AG08396 (cell line): Measurements from ENCODE around the gene TRAPPC4.
"Not testable (repeated sequence)": the region's sequence is repeated elsewhere in the genome, so short reads cannot be mapped to it uniquely, and the experiment has no call there.

Source experiments
- DNase-seq: peaks from one replicate; pipeline ENCODE4 v3.0.0; 2012; ENCODE audit warnings: low spot score, mixed read lengths

TRAPPC4 gene

GRCh38 chr11:119014209-119014924, 4.2 kb upstream of the TRAPPC4 start:
- DNase-seq: no peak

DNA sequence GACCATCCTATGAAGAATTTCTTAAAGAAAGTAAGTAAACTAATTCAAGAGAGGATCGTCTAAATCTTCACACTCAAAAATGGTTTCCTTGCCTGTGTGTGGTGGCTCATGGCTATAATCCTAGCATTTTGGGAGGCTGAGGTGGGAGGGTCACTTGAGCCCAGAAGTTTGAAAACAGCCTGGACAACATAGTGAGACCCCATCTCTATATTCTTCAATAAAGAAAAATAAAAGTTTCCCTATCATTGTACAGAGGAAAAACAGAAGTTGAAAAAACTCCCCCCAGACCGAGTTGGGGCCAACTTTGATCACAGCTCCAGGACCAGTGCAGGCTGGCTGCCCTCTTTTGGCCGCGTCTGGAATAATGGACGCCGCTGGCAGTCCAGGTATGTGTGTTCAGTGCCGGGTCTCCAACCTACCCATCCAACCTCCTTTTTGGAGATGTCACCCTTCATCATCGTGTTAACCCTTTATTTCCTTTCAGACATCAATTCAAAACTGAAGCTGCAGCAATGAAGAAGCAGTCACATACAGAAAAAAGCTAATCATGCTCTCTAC, 3.4 kb upstream of the TRAPPC4 start:
- DNase-seq: no peak

- DNase-seq: no peak
These were observed 2.2 kb upstream of the TRAPPC4 start for GRCh38 chr11:119016216-119017009.

DNA sequence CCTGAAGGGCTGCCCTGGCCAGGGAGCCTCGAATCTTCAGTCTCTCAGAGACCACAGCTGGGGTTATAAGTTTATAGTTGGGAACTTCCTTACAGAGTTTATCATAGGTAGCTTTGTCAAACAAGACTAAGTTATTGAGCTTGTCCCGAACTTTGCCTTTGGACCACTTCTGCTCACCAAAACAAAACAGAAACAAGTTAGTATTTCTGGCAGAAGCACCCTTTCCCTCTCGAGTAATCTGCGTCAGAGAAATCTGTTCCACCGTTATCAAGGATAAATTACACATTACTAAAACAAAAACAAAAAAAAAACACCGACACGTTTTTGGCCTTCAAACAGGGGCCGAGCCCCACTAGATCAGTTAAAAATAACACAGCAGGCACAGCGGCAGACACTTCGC, 1.2 kb upstream of the TRAPPC4 start:
- not testable (repeated sequence) for DNase-seq

DNA sequence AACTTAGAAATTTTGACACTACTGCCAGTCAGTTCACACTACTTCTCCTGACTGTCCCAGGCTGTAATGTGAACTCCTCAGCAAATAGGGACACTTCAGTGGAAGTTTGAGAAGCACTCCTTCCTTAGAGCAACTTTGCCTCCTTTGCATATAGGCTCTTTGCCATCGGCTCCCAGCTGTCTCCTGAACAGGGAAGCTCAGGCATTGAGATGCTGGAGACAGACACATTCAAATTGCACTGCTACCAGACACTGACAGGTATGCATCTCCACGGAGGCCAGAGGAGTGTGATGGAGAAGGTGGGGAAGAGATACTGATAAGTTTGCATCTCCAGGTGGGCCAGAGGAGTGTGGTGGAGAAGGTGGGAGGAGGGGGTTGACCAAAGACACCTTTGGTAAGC, 1.4 kb downstream of the TRAPPC4 start:
- DNase-seq: peak; percentile 6

DNA sequence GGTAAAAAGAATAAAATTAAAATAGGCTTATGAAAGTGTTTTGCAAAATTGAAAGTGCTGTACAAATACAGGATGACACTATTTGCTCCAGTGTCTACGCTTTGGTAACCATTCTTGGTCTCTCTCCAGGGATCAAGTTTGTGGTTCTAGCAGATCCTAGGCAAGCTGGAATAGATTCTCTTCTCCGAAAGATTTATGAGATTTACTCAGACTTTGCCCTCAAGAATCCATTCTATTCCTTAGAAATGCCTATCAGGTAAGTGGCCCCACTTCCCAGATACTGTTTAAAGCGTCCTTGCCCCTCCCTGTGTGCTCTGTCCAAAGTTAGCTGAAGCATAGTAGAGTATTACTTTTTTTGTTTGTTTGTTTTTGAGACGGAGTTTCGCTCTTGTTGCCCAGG, 3.1 kb downstream of the TRAPPC4 start:
- DNase-seq: no peak

DNA sequence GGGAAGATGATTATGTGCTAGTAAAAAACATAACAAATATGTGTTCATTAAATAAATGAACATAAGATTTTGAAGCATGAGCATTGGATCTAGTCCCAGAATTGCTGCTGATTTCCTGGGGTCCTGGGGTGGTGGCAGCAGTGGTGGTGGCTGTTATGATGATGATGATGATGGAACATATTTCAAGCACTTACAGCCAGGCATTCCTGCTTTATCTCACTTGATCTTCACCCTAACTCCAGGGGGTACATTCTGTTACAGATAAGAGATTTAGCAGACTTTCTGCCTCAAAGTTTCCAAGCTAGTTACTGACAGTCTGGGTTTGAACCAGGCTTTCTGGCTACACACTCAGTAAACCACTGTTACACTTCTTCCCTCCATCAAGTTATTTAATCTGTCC, 5.2 kb downstream of the TRAPPC4 start:
- DNase-seq: no peak

DNA sequence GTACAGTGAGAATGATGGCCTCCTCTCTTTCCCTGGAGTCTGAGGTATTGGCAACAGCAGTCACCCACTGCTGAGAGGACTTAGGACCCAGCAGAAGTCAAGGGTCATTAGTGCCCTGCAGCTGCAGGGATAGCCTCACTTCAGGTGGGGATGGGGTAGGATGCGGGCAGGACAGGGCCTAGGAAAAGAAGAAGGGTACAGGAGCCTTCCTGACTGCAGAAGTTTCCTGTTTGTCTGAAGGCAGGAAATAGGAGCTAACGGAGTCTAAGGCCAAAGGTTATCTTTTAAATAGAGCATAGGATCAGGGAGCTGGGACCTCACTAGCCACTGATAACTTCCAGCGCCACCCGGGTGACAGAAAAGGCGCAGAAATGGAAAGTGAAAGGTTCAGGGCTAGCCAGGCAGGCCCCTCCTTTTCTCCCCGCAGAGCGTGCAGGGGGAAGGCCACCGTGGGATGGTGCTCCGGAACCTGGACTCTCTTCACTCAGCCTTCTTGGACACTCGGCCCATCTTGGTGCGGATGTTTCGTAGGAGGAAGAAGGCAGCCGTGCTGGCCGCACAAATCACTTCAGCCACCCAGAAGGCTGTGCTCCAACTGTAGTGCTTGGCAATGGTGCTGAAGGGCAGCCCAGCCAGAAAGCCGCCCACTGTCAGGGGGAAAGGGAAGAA, 6.0 kb downstream of the TRAPPC4 start:
- no peak for DNase-seq

DNA sequence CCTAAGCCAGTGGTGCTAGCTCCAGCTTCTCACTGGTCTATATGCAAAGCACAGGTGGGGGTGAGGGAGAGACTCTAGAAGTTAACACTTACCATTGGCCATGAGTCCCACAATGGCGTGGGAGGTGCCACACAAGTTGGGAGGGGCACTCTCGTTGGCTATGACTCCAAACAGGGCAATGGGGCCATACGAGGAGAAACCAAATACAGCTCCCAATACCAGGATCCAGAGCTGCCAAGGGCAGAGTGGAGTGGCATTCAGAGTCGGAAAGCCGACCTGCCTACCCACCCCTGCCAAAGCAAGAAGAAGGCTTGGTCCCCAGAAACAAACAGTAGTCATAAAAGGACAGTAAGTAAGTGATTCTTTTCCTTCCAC, 6.5 kb downstream of the TRAPPC4 start:
- no peak for DNase-seq

DNA sequence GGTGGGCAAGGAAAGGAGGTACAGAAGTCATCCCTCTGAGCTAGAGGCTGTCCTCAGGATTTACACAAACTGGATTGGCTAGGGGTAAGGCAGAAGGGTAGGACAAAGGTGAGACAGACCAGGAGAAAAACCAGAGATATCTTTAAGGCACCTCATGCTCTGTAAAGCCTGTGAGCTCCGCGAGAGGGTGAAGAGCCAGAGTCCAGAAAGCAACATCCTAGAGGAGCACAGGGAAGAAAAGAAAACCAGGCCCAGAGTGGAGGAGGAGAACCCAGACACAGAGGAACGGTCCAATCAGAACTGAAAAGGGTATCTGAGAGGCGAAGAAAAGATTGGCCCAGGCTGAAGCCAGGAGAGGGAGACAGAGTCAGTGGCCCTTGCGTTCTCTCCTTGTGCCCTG, 7.0 kb downstream of the TRAPPC4 start:
- DNase-seq: no peak

DNA sequence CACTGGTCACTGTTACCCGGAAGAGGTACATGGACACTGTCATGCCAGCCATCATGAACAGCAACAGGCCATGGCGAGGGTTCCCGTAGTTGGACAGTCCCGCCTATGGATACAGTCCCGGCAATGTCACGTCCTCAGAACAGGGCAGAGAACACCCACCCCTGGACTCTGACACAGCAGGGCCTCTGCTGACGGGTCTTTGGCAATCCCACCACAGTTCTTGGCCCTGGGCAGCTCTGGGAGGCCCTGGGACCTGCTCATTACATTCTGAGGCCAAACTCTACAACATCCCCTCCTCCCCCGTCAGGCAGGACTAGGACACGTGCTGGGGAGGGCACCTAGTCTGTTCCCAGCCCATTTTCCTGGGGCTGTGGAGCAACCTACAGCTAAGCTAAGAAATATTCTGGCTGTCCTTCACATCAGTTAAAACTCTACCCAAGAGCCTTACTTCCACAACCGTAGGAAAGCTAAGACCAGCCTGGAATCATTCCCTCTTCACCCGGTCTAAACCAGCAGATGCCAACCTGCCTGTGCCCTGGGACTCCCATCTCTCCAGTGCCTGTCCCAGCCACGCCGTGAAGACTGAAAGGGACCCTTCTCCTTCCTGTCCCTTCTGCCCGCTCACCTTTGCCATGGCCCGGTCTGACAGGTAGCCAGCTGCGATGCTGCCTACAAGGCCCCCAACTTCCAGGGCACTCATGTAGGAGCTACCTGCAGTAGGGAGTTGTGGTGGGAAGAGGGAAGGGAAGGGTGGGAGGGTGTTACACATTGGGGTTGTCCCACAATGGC, 7.6 kb downstream of the TRAPPC4 start:
- DNase-seq: no peak

DNA sequence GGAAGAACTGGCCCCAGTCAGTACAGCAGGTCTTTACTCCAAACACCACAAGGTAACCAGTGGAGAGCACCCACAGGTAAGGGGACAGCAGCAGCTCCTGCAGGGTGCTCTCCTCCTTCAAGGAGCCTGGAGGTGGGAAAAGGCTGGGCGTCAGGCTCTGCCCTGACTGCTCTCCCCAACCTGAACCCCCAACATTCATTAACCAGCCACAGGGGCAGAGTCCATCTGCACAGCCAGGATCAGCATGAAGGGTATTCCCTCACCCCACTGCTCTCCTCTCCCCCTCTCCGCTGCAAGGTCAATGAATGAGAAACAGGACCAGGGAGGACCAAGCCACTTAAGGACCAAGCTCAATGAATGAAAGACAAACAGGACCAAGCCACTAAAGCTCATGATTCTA, 8.4 kb downstream of the TRAPPC4 start:
- no peak for DNase-seq

GRCh38 chr11:119027561-119028345, 9.2 kb downstream of the TRAPPC4 start:
- DNase-seq: no peak

GRCh38 chr11:119028346-119029068, 9.9 kb downstream of the TRAPPC4 start:
- no peak for DNase-seq

DNA sequence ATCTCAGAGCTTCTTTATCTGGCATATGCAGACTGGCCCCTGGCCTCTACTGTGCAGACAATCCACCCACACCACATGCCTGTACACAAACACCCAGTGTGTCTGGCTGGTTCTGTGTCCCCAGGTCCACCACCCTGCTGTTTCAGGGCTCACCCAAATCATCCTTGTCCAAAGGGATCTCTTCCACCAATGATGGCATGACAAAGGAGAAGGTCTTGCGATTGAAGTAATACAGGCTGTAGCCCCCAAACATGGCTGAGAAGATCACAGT, 10.4 kb downstream of the TRAPPC4 start:
- DNase-seq: no peak

GRCh38 chr11:119029340-119030028, 10.9 kb downstream of the TRAPPC4 start:
- DNase-seq: no peak

DNA sequence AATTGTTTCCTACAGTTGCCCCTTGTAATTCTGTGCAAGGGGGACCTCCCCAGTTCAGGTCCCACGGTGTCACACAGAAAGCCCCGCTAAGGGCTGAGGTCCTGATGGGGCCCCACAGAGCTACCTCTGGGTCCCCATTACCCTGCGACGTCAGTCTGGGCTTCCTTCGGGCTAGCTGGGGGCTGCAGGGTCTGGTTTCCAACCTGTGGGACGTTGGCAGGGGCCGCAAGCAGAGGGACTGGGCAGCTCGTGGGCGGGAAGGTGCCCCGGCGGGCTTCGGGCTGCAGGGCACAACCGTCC, 11.4 kb downstream of the TRAPPC4 start:
- DNase-seq: no peak

GRCh38 chr11:119030329-119031047, 11.9 kb downstream of the TRAPPC4 start, which contains the start of gene SLC37A4:
TSS of gene SLC37A4 (minus strand) at chr11:119030877.
- DNase-seq: peak; percentile 99

DNA sequence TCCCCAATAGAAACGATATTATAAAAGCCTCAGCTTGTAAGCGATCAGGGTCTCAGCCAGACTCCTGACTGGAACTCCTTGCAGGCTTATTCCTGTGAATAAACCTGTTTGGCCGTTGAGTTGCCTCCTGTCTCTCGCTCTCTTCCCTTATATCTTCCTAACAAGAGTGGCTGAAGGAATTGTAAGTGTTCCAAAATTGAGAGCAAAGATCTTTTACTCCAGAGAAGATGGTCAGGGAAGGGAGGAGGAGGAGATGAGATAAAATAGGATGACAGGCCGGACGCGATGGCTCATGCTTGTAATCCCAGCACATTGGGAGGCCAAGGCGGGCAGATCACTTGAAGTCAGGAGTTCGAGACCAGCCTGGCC, 13.3 kb downstream of the TRAPPC4 start:
- DNase-seq: no peak

DNA sequence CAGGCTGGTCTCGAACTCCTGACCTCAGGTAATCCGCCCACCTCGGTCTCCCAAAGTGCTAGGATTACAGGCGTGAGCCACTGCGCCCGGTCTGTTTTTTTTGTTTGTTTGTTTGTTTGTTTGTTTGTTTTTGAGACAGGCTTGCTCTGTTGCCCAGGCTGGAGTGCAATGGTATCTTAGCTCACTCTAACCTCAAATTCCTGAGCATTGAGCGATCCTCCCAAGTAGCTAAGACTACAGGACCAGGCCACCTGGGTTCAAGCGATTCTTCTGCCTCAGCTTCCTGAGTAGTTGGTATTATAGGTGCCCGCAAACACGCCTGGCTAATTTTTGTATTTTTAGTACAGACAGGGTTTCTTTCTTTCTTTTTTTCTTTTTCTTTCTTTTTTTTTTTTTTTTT, 14.9 kb downstream of the TRAPPC4 start:
- DNase-seq: not testable (repeated sequence)
